GM21528 (cell line): Measurements from ENCODE around the gene SUMO3.

Experiments
- ATAC-seq: cut with Tn5 transposase; IDR thresholded peaks from one replicate; pipeline ENCODE4 v1.9.1; 2021; ENCODE audit warnings: mild to moderate bottlenecking, moderate library complexity; ENCODE audit not compliant: unreplicated experiment, low FRiP score

SUMO3 gene

GRCh38 chr21:44783020-44783696 lies 34.7 kb downstream of the SUMO3 start:
- ATAC-seq: no peak

GRCh38 chr21:44780767-44781459 lies 36.9 kb downstream of the SUMO3 start:
- ATAC-seq: no peak

- ATAC-seq: no peak
Measured at GRCh38 chr21:44780137-44780502, 37.7 kb downstream of the SUMO3 start.

DNA sequence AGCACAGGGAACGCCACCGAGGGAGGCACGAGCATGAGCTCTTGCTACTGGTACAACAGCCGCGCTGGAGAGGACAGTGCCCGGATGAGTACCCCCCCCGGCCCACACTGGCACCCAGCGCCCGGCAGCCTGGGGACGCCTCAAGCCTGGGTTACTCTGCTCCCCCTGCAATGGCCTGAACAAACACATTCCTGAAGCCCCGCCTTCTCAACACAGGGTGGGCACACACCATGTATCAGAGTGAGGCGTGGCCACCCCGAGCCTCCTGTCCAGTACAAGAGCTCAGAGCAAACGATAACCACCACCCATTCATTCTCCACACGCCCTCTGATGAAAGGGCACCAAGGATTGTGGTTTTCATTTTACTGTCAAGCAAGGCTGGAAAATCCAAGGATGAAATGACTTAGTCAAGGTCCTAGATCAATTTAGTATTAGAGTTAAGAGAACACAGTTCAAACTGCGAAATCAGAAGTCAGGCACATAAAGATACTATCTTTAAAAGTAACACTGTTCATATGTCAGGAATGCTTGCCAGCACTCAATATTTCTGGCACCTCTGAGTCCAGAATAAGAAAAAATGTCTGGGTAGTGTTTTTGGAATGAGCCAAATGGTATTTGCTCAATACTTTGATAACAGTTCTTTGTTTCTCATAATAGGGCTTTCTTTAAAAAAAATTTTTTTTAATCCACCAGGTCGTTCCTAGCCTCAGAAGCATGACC lies 38.3 kb downstream of the SUMO3 start:
- ATAC-seq: no peak

- ATAC-seq: no peak
Measured at GRCh38 chr21:44778983-44779382, 38.9 kb downstream of the SUMO3 start.

DNA sequence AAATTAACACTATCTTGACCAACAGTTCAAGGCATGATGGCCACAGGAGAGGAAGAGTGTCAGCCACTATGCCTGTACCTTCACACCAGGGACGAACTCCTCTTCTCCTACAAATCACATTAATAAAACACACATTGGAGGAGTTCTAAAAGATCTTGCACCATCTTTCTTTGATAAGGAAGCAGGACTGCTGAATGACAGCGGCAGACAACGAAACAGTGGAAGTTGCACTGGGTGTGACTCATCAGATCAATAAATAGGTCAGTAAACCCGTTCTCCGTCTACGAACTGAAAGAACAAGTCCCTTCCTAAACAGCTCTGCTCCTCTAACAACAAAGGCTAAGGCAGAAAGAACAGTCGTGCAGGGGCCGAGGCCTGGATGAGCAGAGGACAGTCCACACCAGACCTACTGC lies 39.4 kb downstream of the SUMO3 start:
- ATAC-seq: no peak

GRCh38 chr21:44778094-44778493 lies 39.8 kb downstream of the SUMO3 start:
- ATAC-seq: no peak

DNA sequence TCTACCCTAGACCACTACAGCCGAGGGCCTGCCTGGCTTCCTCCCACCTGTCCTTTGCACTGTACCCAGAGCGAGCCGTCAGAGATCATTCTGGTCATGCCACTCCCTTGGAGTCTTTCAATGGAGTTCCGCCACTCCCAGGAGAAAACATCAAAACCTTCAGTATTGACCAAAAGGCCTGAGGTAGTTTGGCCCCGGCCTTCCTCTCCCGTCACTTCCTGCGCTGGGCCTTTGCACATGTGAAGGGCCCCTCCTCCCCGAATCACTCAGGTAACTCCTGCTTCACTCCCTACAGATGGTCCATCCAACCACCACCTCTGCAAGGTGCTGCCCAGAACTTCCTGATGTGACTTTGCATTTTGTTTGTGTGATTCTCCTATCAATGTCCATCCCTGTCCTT lies 42.9 kb downstream of the SUMO3 start:
- ATAC-seq: no peak

DNA sequence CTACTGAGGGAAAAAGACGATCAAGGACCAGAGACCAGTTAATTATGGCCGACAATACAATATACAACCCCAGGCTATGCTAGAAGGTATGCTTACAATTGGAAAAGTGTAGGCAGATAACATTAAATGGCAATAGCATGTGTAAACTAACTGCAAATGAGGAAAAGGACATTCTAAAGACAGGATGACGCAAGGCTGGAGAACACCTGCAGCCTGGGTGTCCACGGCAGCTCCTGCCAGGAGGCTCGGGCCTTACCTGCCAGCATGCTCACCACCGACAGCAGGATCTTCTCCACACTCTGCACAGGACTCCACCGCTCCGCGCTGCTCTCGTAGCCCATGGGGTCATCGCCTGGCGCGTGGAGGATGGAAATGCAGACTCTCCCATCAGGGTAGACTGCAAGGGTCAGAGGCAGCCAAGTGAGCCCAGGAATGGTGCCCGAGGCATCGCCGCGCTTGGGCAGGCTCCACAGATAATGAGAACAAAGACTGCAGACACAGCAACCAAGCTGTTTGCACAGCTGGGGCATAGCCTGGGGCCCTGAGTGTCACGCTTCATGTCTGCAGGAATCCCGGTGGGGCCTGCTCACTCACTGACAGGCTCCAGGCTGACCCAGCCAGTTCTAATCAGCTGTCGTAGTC lies 44.5 kb downstream of the SUMO3 start:
- no peak for ATAC-seq

GRCh38 chr21:44771896-44772525 lies 45.9 kb downstream of the SUMO3 start:
- ATAC-seq: no peak

GRCh38 chr21:44767834-44768831 lies 49.7 kb downstream of the SUMO3 start:
- no peak for ATAC-seq

GRCh38 chr21:44766818-44767354 lies 51.0 kb downstream of the SUMO3 start:
- ATAC-seq: no peak

GRCh38 chr21:44766014-44766817 lies 51.6 kb downstream of the SUMO3 start:
- no peak for ATAC-seq

GRCh38 chr21:44765231-44766013 lies 52.4 kb downstream of the SUMO3 start:
- no peak for ATAC-seq

GRCh38 chr21:44764319-44765230 lies 53.3 kb downstream of the SUMO3 start:
- ATAC-seq: no peak

GRCh38 chr21:44763451-44764318 lies 54.2 kb downstream of the SUMO3 start:
- ATAC-seq: no peak
